C4-2B (cell line): ENCODE measurements around the gene ARRDC5.
"Not testable (repeated sequence)": the region's sequence is repeated elsewhere in the genome, so short reads cannot be mapped to it uniquely, and the experiment has no call there.

Source experiments
- H3K27ac ChIP-seq: fragments of 450-650 bp; 2 replicates; pipeline ENCODE4 v1.5.1; 2017
- ZFX ChIP-seq: fragments of 450-650 bp; IDR thresholded peaks from 2 replicates; pipeline ENCODE4 v1.6.1; 2017
- TF ChIP-seq, protein P1 (sequence below): fragments of 450-650 bp; conservative IDR thresholded peaks from 2 replicates; pipeline ENCODE4 v1.5.1; 2017; ENCODE audit warnings: mild to moderate bottlenecking

The ARRDC5 gene

DNA sequence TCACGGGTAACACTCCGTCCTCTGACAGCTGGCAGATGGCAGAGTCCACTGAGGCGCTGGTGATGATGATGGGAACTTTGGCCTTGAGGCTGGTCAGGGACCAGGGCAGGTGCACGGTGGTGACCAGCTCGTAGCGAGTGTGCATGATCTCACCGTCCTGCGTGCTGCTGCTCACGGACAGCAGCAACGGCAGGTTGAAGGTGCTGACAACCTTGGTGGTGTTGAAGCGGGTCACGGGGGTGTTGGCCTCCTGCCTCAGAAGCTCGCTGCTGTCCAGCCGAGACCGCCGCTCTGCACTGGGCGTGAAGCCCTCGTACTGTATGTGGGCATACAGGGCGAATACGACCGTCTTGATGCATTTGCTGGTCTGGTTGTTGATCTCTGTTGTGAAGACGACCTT, 11.6 kb downstream of the ARRDC5 start:
- H3K27ac ChIP-seq = no peak overlapping the region
- TF ChIP-seq ZFX = no peak
- TF ChIP-seq, protein P1, sequence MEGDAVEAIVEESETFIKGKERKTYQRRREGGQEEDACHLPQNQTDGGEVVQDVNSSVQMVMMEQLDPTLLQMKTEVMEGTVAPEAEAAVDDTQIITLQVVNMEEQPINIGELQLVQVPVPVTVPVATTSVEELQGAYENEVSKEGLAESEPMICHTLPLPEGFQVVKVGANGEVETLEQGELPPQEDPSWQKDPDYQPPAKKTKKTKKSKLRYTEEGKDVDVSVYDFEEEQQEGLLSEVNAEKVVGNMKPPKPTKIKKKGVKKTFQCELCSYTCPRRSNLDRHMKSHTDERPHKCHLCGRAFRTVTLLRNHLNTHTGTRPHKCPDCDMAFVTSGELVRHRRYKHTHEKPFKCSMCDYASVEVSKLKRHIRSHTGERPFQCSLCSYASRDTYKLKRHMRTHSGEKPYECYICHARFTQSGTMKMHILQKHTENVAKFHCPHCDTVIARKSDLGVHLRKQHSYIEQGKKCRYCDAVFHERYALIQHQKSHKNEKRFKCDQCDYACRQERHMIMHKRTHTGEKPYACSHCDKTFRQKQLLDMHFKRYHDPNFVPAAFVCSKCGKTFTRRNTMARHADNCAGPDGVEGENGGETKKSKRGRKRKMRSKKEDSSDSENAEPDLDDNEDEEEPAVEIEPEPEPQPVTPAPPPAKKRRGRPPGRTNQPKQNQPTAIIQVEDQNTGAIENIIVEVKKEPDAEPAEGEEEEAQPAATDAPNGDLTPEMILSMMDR = no peak

DNA sequence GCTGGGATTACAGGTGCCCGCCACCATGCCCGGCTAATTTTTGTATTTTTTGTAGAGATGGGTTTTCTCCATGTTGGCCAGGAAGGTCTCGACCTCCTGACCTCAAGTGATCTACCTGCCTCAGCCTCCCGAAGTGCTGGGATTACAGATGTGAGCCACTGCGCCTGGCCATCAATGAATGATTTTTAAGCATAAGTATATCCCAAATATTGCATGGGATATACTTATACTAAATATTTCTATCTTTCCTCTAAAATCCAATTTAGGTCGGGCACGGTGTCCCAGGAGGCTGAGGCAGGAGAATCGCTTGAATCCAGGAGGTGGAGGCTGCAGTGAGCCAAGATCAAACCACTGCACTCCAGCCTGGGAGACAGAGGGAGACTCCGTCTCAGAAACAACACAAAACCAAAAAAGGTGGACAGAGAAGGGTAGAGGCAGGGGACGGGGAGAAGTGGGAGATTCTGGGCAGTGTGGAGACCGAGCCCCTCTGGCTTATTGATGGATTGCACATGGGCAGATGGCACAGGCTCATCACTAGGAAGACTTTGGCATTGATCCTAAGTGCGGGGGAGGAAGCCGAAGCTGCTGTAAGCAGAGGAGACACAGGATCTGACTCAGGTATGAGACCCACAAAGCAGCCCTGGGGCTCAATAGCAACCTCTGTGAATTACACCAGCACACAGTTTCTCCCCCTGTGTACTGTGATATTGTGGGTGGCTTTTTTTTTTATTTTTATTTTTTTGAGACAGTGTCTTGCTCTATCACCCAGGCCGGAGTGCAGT, 13.5 kb downstream of the ARRDC5 start:
- no peak overlapping the region for H3K27ac ChIP-seq
- no peak for TF ChIP-seq ZFX
- TF ChIP-seq, protein P1 = no peak

DNA sequence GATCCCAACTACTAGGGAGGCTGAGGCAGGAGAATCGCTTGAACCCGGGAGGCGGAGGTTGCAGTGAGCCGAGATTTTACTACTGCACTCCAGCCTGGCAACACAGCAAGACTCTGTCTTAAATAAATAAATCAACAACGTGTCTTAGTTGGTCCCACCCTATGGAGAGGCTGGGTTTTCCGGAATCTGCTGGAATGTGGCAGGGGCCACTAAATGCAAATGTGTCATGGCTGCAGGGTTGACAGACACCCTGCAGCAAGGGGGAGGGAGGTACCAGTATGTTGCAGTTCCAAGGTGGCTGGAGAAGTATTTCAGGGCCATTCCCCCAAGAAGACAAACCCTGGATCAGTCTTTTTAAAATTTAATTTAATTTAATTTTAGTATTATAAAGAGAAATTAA, 14.9 kb downstream of the ARRDC5 start:
- not testable (repeated sequence) for H3K27ac ChIP-seq

DNA sequence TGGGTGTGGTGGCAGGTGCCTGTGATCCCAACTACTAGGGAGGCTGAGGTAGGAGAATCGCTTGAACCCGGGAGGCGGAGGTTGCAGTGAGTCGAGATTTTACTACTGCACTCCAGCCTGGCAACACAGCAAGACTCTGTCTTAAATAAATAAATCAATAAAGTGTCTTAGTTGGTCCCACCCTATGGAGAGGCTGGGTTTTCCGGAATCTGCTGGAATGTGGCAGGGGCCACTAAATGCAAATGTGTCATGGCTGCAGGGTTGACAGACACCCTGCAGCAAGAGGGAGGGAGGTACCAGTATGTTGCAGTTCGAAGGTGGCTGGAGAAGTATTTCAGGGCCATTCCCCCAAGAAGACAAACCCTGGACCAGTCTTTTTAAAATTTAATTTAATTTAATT, 17.7 kb downstream of the ARRDC5 start:
- H3K27ac ChIP-seq = not testable (repeated sequence)

DNA sequence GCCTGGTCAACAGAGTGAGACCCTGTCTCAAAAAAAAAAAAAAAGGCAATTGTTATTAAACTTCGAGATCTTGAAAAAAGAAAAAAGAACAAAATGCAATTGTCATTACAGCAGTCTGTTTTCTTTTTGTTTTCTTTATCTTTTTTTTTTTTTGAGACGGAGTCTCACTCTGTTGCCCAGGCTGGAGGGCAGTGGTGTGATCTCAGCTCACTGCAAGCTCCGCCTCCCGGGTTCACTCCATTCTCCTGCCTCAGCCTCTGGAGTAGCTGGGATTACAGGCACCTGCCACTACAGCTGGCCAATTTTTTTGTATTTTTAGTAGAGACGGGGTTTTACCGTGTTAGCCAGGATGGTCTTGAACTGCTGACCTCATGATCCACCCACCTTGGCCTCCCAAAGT, 19.8 kb downstream of the ARRDC5 start:
- not testable (repeated sequence) for H3K27ac ChIP-seq

DNA sequence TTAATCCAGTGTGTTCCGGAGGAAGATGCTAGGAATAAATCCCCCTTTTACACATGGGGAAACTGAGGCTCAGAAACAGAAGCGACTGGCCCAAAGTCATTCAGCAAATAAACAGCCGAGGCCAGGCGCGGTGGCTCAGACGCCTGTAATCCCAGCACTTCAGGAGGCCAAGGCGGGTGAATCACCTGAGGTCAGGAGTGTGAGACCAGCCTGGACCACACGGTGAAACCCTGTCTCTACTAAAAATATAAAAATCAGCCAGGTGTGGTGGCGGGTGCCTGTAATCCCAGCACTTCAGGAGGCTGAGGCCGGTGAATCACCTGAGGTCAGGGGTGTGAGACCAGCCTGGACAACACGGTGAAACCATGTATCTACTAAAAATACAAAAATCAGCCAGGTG, 23.7 kb downstream of the ARRDC5 start:
- H3K27ac ChIP-seq = no peak overlapping the region
- TF ChIP-seq ZFX = no peak
- TF ChIP-seq, protein P1 = no peak

DNA sequence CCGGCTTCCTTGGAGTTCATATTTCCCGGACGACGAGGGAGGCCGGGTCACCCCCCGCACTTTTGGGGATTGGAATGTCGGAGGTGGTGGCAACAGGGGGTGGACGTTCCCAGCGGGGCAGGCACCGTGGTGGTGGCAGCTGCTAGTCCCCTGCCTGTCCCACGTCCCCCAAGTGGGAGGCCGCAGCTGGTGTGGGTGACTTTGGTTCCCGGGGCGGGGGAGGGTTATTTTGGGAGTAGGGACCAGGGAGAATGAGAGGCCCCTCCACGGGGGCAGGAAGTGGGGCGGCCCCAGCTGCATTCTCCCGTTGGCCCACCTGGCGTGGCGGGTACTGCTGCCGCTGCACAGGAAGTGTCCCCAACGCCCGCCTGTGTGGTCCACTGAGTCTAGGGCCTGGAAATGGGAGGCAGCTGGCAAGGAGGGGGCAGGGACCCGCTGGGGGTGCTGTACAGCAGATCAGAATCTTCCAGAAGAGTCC, 24.2 kb downstream of the ARRDC5 start:
- no peak for TF ChIP-seq ZFX
- TF ChIP-seq, protein P1 = no peak
- no peak overlapping the region for H3K27ac ChIP-seq

DNA sequence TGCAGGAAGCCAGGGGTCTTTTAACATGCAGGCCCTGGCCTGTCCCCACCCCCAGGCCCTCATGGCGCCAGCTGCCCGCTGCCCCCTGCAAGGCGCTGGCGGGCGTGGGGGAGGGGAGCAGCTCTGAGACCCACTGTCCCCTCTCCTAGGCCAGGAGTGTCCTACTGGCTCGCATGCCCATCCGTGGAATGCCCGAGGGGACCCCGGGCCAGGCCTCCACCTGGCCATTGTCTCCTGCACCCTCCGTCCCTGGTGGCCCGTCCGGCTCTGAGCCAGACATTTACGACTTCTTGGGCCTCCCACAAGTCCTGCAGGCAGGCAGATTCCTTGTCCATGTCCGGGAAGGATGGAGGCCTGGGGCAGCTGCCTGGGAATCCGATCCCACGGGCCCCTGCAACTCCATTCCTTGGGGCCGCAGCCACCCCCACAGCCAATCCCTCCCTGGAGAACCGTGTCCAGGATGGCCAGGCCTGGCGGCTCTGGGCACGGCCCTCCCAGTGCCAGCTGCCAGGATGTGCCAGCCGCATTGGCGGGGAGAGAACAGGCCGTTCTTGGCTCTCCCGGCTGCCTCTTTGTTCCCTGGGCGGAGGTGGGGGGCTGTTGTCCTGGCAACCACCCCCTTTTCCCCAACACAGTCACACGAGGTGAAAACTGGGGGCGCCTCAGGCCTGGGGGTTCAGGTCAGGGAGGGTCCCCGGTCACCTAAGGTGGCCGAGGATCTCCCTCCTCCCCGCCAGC, 24.8 kb downstream of the ARRDC5 start:
- H3K27ac ChIP-seq = no peak overlapping the region
- TF ChIP-seq, protein P1 = no peak
- no peak for TF ChIP-seq ZFX

DNA sequence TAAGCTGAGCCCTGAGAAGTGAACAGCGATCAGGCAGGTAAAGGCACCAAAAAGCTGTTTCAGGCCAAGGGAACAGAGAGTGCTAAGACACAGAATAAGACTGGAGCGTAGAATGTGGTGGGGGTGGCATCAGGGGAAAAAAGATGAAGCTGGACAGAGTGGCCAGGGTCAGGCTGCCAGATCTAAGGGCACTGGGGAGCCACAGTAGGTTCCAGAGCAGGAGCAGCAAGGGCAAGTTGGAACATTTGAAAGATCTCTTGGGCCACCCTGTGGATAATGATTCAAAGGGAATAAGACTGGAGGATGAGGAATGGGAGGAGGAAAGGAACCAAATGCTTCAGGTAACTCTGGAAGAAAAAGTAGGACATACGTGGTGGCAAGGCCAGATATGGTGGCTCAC, 28.8 kb downstream of the ARRDC5 start:
- TF ChIP-seq ZFX = no peak
- TF ChIP-seq, protein P1 = no peak
- H3K27ac ChIP-seq = no peak overlapping the region
